Ureter (tissue), 1 donor: ENCODE measurements around the gene LRRC4C. TPM values are rescaled to one million over a fixed set of nuclear protein-coding genes. Genes with fewer than 3 reads are reported as not detected.
"Not testable (repeated sequence)": the region's sequence is repeated elsewhere in the genome, so short reads cannot be mapped to it uniquely, and the experiment has no call there.

Experiments used
- DNase-seq: peaks from one replicate; pipeline ENCODE4 v3.0.0-alpha.2; 2020; ENCODE audit warnings: low spot score
- total RNA-seq: library from RNA; stranded (reverse); gene quantifications from one replicate; pipeline ENCODE4 v1.2.4, GENCODE V29; 2023
- donor health status: DM: yes; HTN: yes; CAD: no.

LRRC4C gene
- total RNA-seq, 1 donor from 2014 or later = 3.6 TPM

- no peak for DNase-seq
Observed at GRCh38 chr11:40713083-40713482, 746.4 kb downstream of the LRRC4C start.

DNA sequence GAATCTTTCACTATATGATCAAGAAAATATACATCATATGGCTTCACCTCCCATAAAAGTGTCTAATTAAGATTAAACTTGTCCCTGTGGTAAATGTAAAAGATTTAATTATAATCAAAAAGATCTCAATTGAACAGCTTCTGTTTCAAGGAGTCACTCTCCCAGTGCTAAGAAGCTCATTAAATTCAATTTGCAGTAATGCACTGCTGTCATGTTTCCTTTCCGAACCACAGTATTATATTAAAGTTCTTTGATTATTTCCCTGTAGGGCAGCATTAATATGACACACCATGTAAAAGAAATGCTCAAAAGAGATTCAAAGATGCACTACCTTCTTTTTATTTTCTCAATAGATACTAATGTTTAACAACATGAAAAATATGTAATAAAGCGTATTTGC is 758.4 kb downstream of the LRRC4C start:
- no peak for DNase-seq

- DNase-seq = no peak
Observed at GRCh38 chr11:40689823-40690222, 769.6 kb downstream of the LRRC4C start.

DNA sequence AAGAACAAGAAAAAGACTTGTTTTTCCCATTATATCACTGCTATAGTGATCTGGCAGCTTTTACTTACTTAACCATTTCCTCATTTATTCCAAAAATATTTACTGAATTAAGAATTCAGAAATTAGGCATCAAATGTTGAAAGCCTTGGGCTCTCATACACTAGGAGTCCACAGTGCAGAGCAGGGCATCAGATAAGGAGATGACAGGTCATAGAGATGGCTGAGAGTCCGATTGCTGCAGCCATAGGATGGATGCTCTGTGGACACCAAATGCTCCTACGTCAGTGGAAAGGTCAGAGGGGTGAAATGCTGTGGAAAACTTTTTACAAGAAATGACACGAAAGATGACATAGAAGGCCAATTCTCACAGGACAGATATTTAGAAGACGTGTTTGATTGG is 771.1 kb downstream of the LRRC4C start:
- no peak for DNase-seq

DNA sequence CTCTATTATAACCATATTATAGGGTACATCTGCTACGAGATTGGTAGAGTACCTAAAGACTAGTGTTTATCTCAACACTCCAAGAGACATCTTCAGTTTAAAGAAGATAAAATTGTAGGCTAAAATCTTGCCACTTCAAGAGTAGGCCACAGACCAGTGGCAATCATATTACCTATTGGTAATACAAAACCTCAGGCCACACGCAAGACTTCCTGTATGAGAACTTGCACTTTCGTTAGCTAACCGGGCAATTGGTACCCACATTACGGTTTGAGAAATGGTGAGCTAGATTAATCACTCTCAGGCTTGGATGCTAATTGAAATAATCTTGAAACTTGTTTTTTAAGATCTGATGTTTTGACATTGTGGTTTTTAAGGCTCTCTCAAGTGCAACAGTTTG is 772.7 kb downstream of the LRRC4C start:
- no peak for DNase-seq

GRCh38 chr11:40683010-40683409 is 776.4 kb downstream of the LRRC4C start:
- no peak for DNase-seq

DNA sequence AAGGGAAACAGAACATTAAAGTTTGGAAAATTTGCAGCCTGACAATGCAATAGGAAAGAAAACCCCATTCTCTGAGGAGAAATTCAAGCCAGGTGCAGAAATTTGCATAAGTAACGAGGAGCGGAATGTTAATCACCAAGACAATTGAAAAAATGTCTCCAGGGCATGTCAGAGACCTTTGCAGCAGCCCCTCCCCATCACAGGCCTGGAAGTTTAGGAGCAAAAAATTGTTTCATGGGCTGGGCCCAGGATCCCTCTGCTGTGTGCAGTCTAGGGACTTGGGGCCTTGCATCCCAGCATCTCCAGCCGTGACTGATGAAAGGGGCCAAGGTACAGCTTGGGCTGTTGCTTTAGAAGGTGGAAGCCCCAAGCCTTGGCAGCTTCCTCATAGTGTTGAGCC is 780.2 kb downstream of the LRRC4C start:
- no peak for DNase-seq

GRCh38 chr11:40647295-40647694 is 812.2 kb downstream of the LRRC4C start:
- DNase-seq = no peak

GRCh38 chr11:40642284-40642683 is 817.2 kb downstream of the LRRC4C start:
- DNase-seq = no peak

GRCh38 chr11:40619654-40620053 is 839.8 kb downstream of the LRRC4C start:
- no peak for DNase-seq

- no peak for DNase-seq
Observed at GRCh38 chr11:40606800-40607199, 852.7 kb downstream of the LRRC4C start.

- DNase-seq = no peak
Observed at GRCh38 chr11:40602866-40603552, 856.4 kb downstream of the LRRC4C start.

DNA sequence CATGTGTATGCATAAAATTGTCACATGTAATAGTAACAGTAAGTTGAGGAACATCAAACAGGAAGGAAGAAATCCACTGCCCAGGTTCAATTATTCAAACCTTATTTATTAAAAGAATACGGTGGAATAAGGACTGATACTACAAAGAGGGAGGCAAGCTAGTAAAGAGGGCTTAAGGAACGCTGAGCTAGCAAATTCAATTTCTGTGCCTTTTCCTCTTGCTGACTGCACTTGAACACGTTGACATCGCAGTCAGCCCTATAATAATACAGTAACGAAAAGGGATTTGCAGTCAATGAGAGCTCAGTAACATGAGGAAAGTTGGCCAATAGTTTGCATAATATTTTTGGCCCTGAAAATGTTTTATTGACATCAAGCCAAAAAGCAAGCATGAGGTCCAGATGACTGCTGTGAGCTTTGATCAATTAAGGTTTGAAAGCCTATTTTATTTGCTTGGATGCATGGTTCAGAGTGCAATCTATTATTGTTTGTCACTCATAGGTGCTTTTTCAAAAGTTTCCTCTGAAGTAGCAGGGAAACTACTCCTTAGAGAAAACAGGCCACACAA is 861.8 kb downstream of the LRRC4C start:
- no peak for DNase-seq

- no peak for DNase-seq
Observed at GRCh38 chr11:40573254-40573891, 886.1 kb downstream of the LRRC4C start.

DNA sequence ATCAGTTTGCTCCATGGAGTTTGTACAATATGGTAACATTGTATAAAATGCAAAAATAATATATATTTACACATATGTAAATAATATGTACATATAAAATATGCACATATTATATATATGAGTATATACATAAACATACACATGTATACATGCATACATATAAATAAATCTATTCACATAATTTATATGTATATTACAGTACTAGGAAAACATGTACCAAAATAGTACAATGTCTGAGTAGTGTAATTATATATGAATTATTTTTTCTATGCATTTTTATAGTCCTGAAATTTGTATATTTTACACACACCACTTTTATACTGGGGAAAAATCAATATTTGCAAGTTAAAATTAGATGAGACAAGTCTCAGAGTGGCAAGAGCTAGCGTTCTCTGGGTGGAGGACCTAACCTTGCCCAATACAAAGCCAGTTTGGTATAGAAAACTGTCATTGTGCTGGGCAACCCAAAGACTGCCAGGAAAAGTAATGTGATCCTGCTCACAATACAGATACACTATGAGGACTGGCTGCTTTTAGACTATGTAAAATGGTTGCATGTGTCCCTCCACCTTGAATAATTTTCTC is 889.4 kb downstream of the LRRC4C start:
- DNase-seq = no peak

DNA sequence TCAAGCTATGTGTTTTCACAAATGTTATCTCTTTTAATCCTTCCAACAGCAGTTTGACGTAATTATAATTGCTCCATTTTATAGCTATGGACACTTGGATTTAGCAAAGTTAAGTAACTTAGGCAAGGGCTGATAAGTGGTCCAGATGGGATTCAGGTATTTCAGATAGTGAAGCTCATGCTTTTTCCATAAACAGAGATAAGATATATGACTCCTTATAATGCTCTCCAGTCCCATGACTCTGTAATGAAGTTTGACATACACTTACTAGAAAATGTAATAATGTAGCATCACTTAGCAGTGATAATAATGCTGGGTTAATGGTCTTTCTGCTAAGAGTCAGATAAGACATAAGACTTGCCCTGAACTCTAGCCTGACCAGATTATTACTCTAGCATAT is 892.1 kb downstream of the LRRC4C start:
- no peak for DNase-seq

GRCh38 chr11:40544162-40544561 is 915.3 kb downstream of the LRRC4C start:
- no peak for DNase-seq

- no peak for DNase-seq
Observed at GRCh38 chr11:40542821-40543220, 916.6 kb downstream of the LRRC4C start.

GRCh38 chr11:40537734-40538133 is 921.7 kb downstream of the LRRC4C start:
- DNase-seq = no peak

DNA sequence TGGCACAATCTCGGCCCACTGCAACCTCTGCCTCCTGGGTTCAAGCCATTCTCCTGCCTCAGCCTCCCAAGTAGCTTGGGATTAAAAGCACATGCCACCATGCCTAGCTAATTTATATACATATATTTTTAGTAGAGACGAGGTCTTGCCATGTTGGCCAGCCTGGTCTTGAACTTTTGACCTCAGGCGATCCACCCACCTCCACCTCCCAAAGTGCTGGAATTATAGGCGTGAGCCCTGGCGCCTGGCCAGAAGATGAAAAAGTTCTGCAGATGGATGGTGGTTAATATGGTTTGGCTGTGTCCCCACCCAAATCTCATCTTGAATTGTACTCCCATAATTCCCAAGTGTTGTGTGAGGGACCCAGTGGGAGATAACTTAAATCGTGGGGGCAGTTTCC is 937.4 kb downstream of the LRRC4C start:
- DNase-seq = not testable (repeated sequence)

GRCh38 chr11:40517122-40517521 is 942.3 kb downstream of the LRRC4C start:
- no peak for DNase-seq

DNA sequence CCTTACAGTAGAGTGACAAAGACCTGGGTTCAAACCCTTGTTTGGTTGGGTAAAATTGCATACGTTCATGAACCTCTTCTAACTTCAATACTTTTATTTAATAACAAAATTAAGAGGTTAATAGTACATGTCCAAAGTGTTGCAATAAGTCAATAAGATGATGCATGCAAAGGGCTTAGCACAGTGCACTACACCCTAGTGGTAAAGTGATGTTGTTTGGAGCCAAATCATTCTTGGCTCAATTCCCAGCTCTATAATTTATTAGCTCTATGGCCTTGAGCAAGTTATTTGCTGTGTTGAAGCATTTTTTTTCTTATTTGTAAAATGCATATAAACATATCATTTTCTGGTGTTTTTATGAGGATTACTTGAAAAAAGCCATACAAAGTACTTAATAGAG is 945.3 kb downstream of the LRRC4C start:
- DNase-seq = no peak

DNA sequence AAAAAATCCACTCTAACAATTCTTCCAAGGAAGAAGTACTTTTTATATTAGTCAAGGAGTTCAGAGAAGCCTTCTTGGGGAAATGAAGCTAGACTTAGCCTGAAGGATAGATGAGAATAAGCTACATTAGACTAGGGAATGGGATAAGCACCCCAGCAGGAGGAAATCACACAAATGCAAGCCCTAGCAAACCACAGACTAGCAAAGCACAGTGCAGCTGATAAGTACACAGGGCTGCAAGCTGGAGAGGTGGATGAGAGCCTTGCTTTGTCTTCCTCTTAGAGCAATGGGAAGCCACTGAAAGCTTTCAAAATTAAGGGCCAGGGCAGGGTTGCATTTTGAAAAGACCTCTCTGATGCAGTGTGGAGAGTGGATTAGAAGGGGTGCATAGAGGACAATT is 946.2 kb downstream of the LRRC4C start:
- no peak for DNase-seq
